ENCODE results near the gene ADGRB2.

Gene ADGRB2

DNA sequence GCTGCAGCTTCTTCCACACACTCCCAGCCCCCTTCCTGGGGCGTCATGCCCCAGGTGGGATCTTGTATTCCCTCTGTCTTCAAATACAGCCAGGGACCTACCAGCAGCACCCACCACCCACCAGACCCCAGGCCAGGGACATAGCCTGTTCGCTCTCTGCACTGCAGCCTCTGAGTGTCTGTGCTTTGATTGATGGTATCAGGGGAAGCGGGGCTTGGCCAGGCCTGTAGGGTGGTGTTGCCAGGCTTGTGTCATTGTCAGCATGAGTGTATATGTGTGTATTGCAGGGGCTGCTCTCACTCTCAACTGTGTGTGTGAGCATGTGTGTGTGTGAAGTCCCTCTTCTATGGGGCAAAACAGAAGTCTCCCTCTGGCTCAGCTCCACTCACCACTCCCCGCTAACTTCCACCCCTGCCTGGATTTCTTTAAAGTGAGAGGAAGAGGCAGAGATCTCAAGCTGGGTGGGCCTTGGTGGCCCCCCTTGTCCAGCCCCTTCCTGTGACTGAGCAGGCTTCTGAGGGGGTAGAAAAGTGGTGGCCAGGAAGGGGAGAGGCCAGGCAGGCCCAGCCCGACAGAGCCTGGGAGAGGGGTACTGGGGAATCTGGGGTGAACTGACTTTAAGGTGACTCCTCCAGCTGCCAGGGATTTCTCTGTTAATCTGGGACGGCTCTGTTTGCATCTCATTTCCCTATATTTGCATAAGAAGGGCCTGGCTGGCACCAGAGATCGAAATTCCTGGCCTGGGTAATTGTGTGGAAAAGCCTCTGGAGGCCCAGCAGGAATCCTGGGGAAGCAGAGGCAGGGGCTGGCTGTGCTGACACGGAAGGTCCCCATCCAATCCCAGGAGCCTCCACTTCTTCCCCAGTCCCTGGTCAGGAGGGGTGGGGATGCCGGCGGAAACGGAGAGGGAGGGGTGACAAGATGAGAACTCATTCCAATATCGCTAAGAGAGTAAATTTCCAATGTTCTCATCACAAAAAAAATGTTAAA lies 18.6 kb upstream of the ADGRB2 start:
- no peak overlapping the region for H2BK5ac ChIP-seq (ENCODE audit: low read length)

DNA sequence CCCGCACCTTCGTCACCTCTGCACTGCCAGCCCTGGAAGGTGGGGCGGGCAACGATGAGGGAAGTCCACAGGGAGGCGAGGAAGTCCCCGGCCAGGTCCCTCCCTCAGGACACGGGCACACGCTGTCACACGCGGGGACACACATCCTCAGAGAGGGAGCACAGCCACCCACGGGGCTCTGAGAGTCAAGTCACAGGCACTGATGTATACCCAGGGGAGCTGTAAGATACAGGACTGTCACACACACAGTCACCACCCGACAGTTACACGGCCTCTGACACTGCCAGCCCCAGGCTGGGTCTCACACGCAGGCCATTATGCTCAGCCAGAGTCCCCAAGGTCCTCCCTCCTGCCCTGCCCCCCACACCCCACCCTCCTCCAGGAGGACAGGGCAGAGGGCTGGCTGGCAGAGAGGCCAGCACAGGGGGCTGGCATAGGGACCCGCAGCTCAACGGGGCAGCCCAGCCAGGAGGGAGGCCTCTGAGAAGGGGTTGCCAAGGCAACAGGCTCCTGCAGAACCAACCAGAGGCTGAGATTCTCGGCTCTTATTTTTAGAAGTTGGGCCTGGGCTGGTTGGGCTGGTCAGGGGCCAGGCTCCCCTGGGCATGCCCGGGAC lies 17.7 kb upstream of the ADGRB2 start:
- peak overlapping the region; percentile 81 for H2AK5ac ChIP-seq (ENCODE audit: low read depth, low read length)
- H2AFZ ChIP-seq (ENCODE audit: low read length): peak overlapping the region; percentile 87
- H3K9me3 ChIP-seq (replicated peaks in 1 of 2; ENCODE audit: control insufficient read depth in 2 of 2, insufficient read depth in 1 of 2, low read depth in 1 of 2, low read length in 2 of 2): no peaks in the 10 kb centered on the region
- peak overlapping the region; percentile 25 for H3K23ac ChIP-seq (ENCODE audit: low read depth, low read length, poor library complexity)
- H3K79me1 ChIP-seq (ENCODE audit: low read depth, low read length): no peaks in the 10 kb centered on the region
- no CpG with 5 or more reads among the region's 18 CpGs for WGBS, 2 donors (ENCODE audit: extremely low coverage in 2 of 2, insufficient read length in 2 of 2, insufficient replicate concordance in 1 of 2)
- H3K14ac ChIP-seq (ENCODE audit: low read length): peak overlapping the region; percentile 77
- H2BK5ac ChIP-seq (ENCODE audit: low read length): peak overlapping the region; percentile 32
- peak overlapping the region; percentile 4 for H2BK120ac ChIP-seq (ENCODE audit: low read depth, low read length)
- peak overlapping the region; percentile 66 for H2BK15ac ChIP-seq (ENCODE audit: low read length)
- H3K4ac ChIP-seq (ENCODE audit: low read length): no peak overlapping the region
- H3K4me1 ChIP-seq (ENCODE audit: control insufficient read depth in 2 of 2, insufficient read depth in 1 of 2, low read depth in 1 of 2, low read length in 2 of 2): peaks cover 23 to 55% of the 10 kb centered on the region in 2 donors
- H3K4me3 ChIP-seq (ENCODE audit: low read length in 2 of 2): no peak overlapping the region
- H3K4me2 ChIP-seq (ENCODE audit: insufficient read depth, low read length, poor library complexity, severe bottlenecking): no peak overlapping the region
- no peak overlapping the region for H3K9ac ChIP-seq (ENCODE audit: low read depth, low read length, poor library complexity)
- H2BK12ac ChIP-seq (ENCODE audit: low read length): peak overlapping the region; percentile 78
- no peaks in the 10 kb centered on the region for H3K36me3 ChIP-seq (replicated peaks in 1 of 2; ENCODE audit: control insufficient read depth in 2 of 2, insufficient read depth in 2 of 2, low read length in 2 of 2)
- no peak overlapping the region for H4K8ac ChIP-seq (ENCODE audit: low read depth, low read length)
- no peak overlapping the region for H3K27ac ChIP-seq (replicated peaks; ENCODE audit: low read length)
- H3K27me3 ChIP-seq (ENCODE audit: control insufficient read depth in 3 of 3, insufficient read depth in 3 of 3, low read depth in 1 of 3, low read length in 3 of 3): peaks cover 0 to 21% (median 0%) of the 10 kb centered on the region in 3 experiments
- H3K18ac ChIP-seq (ENCODE audit: low read length): peak overlapping the region; percentile 88
- no peak for DNase-seq (ENCODE audit: low spot score)
- peak overlapping the region; percentile 47 for H4K91ac ChIP-seq (ENCODE audit: low read depth, low read length, poor library complexity)

More for the DNA sequence above, 18.6 kb upstream of the ADGRB2 start:
- no peak overlapping the region for H3K4me2 ChIP-seq (ENCODE audit: insufficient read depth, low read length, poor library complexity, severe bottlenecking)
- peak overlapping the region; percentile 55 for H3K18ac ChIP-seq (ENCODE audit: low read length)
- H2BK15ac ChIP-seq (ENCODE audit: low read length): peak overlapping the region; percentile 66
- H3K23ac ChIP-seq (ENCODE audit: low read depth, low read length, poor library complexity): no peak overlapping the region
- no peak overlapping the region for H4K91ac ChIP-seq (ENCODE audit: low read depth, low read length, poor library complexity)
- H3K27ac ChIP-seq (replicated peaks; ENCODE audit: low read length): no peak overlapping the region
- H3K4me3 ChIP-seq (ENCODE audit: low read length in 2 of 2): no peak overlapping the region
- peaks cover 23 to 57% of the 10 kb centered on the region in 2 donors for H3K4me1 ChIP-seq (ENCODE audit: control insufficient read depth in 2 of 2, insufficient read depth in 1 of 2, low read depth in 1 of 2, low read length in 2 of 2)
- no peaks in the 10 kb centered on the region for H3K79me1 ChIP-seq (ENCODE audit: low read depth, low read length)
- no peaks in the 10 kb centered on the region for H3K36me3 ChIP-seq (replicated peaks in 1 of 2; ENCODE audit: control insufficient read depth in 2 of 2, insufficient read depth in 2 of 2, low read length in 2 of 2)
- peak overlapping the region; percentile 87 for H2AFZ ChIP-seq (ENCODE audit: low read length)
- no peak overlapping the region for H3K4ac ChIP-seq (ENCODE audit: low read length)
- peak overlapping the region; percentile 81 for H2AK5ac ChIP-seq (ENCODE audit: low read depth, low read length)
- WGBS, 2 donors (ENCODE audit: extremely low coverage in 2 of 2, insufficient read length in 2 of 2, insufficient replicate concordance in 1 of 2): no CpG with 5 or more reads among the region's 12 CpGs
- peaks cover 0 to 12% (median 0%) of the 10 kb centered on the region in 3 experiments for H3K27me3 ChIP-seq (ENCODE audit: control insufficient read depth in 3 of 3, insufficient read depth in 3 of 3, low read depth in 1 of 3, low read length in 3 of 3)
- H3K9me3 ChIP-seq (replicated peaks in 1 of 2; ENCODE audit: control insufficient read depth in 2 of 2, insufficient read depth in 1 of 2, low read depth in 1 of 2, low read length in 2 of 2): no peaks in the 10 kb centered on the region
- H2BK120ac ChIP-seq (ENCODE audit: low read depth, low read length): peak overlapping the region; percentile 77
- peak overlapping the region; percentile 5 for H2BK12ac ChIP-seq (ENCODE audit: low read length)
- no peak for DNase-seq (ENCODE audit: low spot score)
- H3K9ac ChIP-seq (ENCODE audit: low read depth, low read length, poor library complexity): peak overlapping the region; percentile 5
- no peak overlapping the region for H4K8ac ChIP-seq (ENCODE audit: low read depth, low read length)
- H3K14ac ChIP-seq (ENCODE audit: low read length): peak overlapping the region; percentile 22

DNA sequence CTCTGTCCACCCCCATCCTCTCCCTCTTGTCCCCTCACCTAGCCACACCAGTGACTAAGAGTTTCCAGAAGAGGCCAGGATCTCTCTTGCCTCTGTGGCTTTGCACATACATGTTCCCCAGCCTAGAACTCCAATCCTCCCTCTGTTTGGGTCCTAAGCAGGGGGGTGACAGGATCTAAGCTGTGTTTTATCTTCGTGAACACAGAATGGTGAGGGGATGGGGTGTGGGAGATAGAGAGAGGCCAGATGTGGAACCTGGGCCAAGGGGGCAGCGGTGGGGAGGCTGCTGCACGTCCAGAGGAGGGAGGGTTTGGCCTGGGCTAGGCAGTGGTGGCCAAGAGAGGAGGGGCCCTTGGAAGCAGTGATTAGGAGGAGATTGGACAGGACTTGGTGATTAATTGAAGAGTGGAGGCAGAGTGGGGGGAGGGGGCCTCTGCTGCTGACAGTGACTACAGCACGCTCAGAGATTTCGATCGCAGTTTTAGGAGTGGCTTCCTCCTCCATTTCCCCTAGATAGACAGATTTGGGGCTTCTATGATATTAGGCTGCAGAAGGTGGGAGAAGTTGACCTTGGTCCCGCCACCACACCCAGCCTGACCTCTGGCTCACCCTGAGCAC lies 17.1 kb upstream of the ADGRB2 start:
- H3K9me3 ChIP-seq (replicated peaks in 1 of 2; ENCODE audit: control insufficient read depth in 2 of 2, insufficient read depth in 1 of 2, low read depth in 1 of 2, low read length in 2 of 2): no peaks in the 10 kb centered on the region
- H3K27ac ChIP-seq (replicated peaks; ENCODE audit: low read length): no peak overlapping the region

More for the DNA sequence above, 17.1 kb upstream of the ADGRB2 start:
- no CpG with 5 or more reads among the region's 7 CpGs for WGBS, 2 donors (ENCODE audit: extremely low coverage in 2 of 2, insufficient read length in 2 of 2, insufficient replicate concordance in 1 of 2)
- no peak overlapping the region for H3K4me2 ChIP-seq (ENCODE audit: insufficient read depth, low read length, poor library complexity, severe bottlenecking)
- H3K79me1 ChIP-seq (ENCODE audit: low read depth, low read length): no peaks in the 10 kb centered on the region
- H4K8ac ChIP-seq (ENCODE audit: low read depth, low read length): no peak overlapping the region
- DNase-seq (ENCODE audit: low spot score): no peak
- H2BK5ac ChIP-seq (ENCODE audit: low read length): peak overlapping the region; percentile 32
- peak overlapping the region; percentile 77 for H3K14ac ChIP-seq (ENCODE audit: low read length)
- peaks cover 25 to 55% of the 10 kb centered on the region in 2 donors for H3K4me1 ChIP-seq (ENCODE audit: control insufficient read depth in 2 of 2, insufficient read depth in 1 of 2, low read depth in 1 of 2, low read length in 2 of 2)
- no peaks in the 10 kb centered on the region for H3K36me3 ChIP-seq (replicated peaks in 1 of 2; ENCODE audit: control insufficient read depth in 2 of 2, insufficient read depth in 2 of 2, low read length in 2 of 2)
- no peak overlapping the region for H3K4me3 ChIP-seq (ENCODE audit: low read length in 2 of 2)
- peak overlapping the region; percentile 88 for H3K18ac ChIP-seq (ENCODE audit: low read length)
- peak overlapping the region; percentile 44 for H2AK5ac ChIP-seq (ENCODE audit: low read depth, low read length)
- no peak overlapping the region for H3K9ac ChIP-seq (ENCODE audit: low read depth, low read length, poor library complexity)
- H3K27me3 ChIP-seq (ENCODE audit: control insufficient read depth in 3 of 3, insufficient read depth in 3 of 3, low read depth in 1 of 3, low read length in 3 of 3): peaks cover 0 to 27% (median 0%) of the 10 kb centered on the region in 3 experiments
- H3K23ac ChIP-seq (ENCODE audit: low read depth, low read length, poor library complexity): peak overlapping the region; percentile 25
- peak overlapping the region; percentile 50 for H2AFZ ChIP-seq (ENCODE audit: low read length)
- H2BK12ac ChIP-seq (ENCODE audit: low read length): peak overlapping the region; percentile 78
- no peak overlapping the region for H2BK120ac ChIP-seq (ENCODE audit: low read depth, low read length)
- peak overlapping the region; percentile 63 for H2BK15ac ChIP-seq (ENCODE audit: low read length)
- no peak overlapping the region for H4K91ac ChIP-seq (ENCODE audit: low read depth, low read length, poor library complexity)
- no peak overlapping the region for H3K4ac ChIP-seq (ENCODE audit: low read length)

All from neuronal stem cell (in vitro differentiated cells).